ENCODE measurements around the gene AGAP3.
A peak's percentile ranks its signal among the peaks of the same experiment; 100 is the strongest.

AGAP3 gene

GRCh38 chr7:151057989-151058780, 28.1 kb upstream of the AGAP3 start:
- peak; percentile 99 for DNase-seq

DNA sequence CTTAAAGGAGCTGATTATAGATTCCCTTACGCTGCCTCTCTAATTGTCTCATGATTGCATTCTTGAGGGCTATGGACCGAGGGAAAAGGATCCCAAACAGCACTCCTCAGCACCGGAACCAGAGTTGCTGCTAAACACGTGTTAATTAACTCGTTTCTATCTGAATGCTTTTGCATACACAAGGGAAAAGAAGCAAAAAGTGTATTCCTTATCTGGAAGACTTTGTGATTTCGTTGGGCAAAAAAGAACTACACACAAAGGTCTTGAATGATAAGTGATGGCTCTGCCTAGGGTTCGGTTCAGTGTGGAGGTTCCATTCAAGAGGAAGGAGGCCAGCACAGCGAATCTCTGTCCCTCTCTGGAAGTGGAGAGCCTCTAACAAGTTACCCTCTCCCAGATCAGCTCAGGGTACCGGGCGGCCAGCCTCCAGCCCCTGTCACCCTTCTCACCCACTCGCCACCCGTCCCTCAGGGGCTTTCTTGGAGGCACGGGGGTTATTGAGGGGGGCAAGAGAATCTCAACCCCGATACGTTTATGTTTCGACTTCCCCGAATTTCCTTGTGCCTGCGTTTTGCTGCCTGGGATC, 27.4 kb upstream of the AGAP3 start:
- no peak for DNase-seq

- peak; percentile 48 for DNase-seq
Measured at GRCh38 chr7:151059367-151060112, 26.7 kb upstream of the AGAP3 start, which contains the start of gene SLC4A2. SLC4A2 (plus strand) TSS chr7:151059589; CDS start chr7:151061988, 2,399 bp downstream.

GRCh38 chr7:151060113-151060415, 26.2 kb upstream of the AGAP3 start:
- DNase-seq, result no peak

DNA sequence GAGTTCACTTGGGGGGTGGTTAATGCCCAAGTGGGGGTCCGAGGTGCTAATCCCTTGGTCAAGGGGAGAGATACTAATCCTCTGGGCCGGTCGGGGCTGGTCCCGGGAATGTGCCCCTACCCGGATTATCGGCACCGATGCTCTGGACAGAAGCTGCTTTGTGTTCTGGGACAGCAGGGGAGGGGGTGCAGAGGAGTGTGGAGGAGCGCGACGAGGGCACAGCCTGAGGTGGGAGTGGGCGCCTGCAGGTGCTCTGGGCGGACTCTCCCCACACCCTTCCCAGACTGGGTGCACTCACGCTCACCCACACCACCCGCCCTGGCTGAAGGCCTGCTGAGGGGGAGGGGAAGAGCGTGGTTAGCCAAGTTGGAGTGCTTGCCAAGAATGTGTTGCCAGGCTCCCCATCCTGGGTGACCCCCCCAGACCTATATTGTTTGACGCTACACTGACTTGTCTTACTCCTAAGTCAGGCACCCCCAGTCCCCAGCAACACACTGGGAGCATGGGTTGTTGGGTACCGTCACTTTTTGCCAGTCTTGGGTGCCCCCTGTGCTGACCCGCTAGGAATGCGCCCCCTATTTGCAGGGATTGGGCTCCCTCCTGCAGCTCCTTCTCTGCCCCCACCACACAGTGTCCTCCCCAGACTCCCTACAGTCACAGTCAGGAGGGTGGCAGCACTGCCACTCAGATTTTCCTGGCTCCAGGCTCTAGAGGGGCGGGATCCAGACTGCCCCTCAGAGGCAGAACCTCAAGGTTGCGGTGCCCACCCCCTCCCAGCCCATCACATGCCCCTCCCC, 25.7 kb upstream of the AGAP3 start:
- DNase-seq, result peak; percentile 16

DNA sequence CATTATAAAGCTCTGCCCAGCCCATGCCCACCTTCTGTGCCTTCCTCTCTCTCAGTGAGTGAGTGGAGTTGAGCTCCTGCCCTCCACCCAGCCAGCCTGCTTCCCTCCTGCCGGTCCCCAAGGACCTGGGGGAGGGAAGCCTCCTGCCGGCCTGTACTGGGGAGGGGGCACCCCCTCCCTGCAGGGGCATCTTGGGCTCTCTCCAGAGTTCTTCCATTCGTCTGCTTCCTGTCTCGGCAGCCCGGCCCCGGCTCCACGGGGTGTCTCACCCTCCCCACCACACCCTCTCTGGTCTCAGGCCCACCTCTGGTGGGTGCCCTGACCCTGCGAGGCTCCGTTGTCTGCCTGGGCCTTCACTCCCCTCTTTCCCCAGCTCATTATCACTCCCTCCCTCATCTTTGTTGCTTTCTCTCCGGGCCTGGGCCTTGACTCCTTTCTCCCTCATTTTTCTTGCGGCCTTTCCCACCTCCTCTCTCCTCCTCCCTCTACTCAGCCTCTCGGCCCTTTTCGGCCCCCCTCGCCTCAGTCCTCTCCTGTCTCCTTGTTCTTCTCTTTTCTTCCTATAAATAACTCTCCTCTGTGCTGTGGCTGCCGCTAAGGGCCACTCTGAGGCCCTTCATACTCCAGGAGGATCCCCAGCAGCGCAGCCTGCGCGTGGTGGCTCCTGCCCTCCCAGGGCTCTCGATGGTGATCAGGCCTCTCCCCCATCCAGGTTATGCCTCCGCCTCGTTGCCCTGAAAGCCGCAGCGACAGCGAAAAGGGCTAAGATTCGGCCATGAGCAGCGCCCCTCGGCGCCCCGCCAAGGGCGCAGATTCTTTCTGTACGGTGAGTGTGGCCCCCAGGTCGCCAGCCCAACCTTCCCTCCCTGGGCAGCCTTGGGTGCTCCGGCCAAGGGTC, 24.8 kb upstream of the AGAP3 start:
- no peak for DNase-seq

DNA sequence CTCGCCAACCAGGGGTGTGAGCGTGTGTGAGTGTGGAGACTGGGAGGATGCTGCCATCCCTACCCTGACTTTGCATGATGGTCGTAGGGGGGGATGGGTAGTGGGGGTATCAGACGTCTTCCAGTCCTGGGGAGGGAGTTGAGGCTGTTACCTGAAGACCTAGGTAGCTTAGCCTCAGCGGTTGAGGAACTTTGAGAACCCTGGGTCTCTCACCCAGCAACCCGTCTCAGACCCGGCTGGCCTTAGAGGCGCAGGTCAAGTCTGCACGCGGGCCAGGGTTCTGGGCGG, 24.2 kb upstream of the AGAP3 start:
- no peak for DNase-seq

- DNase-seq, result no peak
Measured at GRCh38 chr7:151062399-151063211, 23.7 kb upstream of the AGAP3 start.

DNA sequence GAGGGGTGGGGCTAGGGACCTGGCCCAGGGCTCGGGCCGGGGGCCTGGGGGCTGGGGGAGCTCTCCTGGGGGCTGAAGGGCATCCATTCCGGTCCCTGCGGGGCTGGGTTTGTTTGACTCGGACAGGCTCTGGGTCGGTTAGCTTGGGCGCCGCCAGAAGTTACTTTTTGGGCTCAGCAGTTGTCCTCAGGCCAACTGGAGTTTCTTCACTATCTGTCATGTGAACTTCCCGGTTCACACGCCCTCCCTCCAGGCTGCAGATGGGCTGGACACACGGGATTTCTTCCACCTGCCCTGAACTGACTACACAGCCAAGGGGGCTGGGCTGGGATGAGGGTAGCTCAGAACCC, 23.1 kb upstream of the AGAP3 start:
- DNase-seq, result no peak

DNA sequence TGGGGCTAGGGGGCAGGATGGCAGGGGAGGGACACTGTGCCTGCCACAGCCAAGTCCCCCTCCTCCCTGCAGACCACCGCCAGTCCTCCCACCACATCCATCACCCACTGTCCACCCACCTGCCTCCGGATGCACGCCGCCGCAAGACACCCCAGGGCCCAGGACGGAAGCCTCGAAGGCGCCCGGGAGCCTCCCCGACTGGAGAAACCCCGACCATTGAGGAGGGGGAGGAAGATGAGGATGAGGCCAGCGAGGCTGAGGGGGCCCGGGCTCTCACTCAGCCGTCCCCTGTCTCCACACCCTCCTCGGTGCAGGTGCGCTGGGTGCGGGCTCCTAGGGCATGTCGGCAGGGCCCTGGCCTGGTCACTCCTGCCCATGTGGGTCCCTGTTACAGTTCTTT, 21.8 kb upstream of the AGAP3 start:
- no peak for DNase-seq

DNA sequence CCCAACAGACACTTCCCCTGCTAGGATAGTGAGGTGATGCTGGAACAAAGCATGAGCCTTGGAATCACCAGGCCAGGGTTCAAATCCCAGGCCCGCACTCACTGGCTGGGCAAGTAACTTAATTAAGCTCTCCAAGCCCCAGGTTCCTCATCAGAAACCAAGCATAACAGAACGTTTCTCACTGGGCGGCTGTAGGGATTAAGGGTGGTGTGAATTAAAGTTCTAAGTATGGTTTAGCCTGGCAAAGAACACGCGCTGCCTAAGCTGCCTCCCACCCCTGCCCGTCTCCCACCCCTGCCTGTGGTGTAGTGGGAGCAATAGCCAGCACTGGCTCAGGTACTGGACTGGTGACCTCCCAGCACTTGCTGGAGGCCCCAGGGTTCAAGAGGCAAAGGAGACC, 21.3 kb upstream of the AGAP3 start:
- DNase-seq, result no peak

- no peak for DNase-seq
Measured at GRCh38 chr7:151065516-151065915, 20.8 kb upstream of the AGAP3 start.

GRCh38 chr7:151066273-151066974, 19.9 kb upstream of the AGAP3 start:
- DNase-seq, result no peak

- no peak for DNase-seq
Measured at GRCh38 chr7:151068069-151068773, 18.1 kb upstream of the AGAP3 start.

GRCh38 chr7:151069841-151070573, 16.3 kb upstream of the AGAP3 start:
- no peak for DNase-seq

DNA sequence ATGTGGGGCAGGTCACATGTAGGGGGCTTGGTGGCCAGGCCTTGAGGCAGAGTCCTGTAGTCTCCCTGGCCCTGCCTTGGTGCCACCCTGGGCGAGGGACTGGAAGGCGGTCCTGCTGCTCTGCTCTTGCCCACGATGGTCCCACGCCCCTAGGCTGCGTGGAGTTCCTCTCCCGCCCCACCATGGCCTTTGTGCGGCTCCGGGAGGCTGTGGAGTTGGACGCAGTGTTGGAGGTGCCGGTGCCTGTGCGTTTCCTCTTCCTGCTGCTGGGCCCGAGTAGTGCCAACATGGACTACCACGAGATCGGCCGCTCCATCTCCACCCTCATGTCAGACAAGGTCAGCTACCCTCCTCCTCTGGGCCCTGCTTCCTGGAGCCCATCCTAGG, 15.7 kb upstream of the AGAP3 start:
- no peak for DNase-seq

GRCh38 chr7:151071032-151071866, 15.0 kb upstream of the AGAP3 start:
- no peak for DNase-seq

DNA sequence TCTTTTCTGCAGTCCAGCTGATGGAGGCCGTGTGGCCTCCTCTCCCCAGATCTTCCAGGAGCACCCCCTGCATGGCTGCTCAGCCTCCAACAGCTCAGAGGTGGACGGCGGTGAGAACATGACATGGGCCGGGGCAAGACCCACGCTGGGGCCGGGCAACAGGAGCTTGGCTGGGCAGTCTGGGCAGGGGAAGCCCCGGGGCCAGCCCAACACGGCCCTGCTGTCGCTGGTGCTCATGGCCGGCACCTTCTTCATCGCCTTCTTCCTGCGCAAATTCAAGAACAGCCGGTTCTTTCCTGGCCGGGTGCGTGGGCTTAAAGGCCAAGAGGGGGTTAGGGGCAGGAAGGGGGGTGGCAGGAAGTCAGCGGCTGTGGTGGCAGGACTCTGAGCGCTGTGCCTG, 12.3 kb upstream of the AGAP3 start:
- DNase-seq, result no peak
